ENCODE data around the gene OPALIN.
"Not testable (repeated sequence)": the region's sequence is repeated elsewhere in the genome, so short reads cannot be mapped to it uniquely, and the experiment has no call there.

Gene OPALIN

DNA sequence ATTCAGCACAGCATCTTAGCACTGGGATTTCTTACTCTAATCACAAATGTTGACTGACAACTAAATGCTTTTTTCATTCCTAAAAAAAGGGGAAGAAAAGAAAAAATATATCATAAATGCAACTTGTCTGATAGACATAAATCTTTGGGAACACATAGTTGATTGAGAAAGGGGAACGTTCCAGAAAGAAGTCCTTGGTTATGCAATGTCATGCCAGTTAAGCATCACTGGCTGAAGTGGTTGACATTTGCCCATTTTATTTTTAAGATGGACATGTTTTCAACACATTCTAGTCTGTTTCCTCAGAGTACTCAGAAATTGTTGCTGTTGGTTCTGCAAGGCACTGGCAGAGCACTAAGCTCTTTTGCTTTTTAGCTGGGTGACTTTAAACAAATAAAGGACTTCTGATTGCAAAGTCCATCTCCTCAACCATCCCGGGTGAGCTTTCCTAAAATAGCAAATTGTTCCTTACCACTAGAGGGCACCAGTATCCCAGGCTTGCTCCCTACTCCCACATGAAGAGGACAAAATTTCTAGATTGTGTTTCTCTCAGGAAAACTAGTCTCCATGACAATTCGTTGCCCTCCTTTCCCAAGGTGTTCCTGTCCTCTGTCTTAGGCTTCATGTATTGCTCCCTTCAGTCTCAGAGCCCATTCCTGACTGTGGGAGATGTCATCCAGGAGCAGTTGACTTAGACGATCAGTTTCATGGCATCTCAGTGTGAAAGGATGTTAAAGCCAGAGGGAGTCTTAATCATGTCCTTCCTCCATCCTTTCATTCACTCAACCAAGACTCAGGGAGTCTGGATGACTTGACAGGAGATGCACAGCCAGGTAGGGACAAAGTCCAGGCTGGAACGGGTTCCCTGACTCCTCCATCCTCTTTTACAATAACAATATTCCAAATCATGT is 23.9 kb downstream of the OPALIN start:
- DNase-seq = peak; percentile 28

GRCh38 chr10:96333101-96333500 is 25.7 kb downstream of the OPALIN start:
- DNase-seq = no peak

- DNase-seq = no peak
Observed at GRCh38 chr10:96327462-96327861, 31.3 kb downstream of the OPALIN start.

DNA sequence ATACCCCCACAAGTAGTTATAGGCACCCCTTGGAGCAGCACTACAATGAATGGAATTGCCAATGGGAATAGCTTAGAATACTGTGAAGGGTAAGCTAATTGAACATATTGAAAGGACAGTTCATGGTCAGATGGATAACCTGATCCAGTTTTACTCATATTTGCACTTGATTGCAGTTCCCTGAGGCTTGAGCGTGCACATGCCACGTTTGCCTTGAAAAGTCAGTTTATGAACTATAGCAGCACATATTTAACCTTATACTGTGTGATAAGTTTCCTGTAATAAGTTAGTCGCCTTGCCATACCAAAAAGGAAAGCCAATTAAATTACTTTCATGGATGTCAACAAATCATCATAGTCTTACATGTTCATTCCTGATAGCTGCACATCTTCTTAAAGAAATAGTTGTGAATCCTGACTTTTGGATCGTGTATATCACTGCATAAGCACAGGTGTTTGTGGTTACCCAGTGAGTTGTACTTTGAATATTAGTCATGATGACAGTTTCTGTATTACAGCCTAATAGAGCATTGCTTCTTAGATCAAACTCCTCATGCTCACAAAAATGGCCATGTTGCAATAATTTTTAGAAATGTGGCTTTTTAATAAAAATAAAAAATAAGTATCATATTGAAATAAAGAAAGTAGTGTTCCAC is 33.0 kb downstream of the OPALIN start:
- DNase-seq = peak; percentile 54

GRCh38 chr10:96324447-96324846 is 34.4 kb downstream of the OPALIN start:
- DNase-seq = no peak

DNA sequence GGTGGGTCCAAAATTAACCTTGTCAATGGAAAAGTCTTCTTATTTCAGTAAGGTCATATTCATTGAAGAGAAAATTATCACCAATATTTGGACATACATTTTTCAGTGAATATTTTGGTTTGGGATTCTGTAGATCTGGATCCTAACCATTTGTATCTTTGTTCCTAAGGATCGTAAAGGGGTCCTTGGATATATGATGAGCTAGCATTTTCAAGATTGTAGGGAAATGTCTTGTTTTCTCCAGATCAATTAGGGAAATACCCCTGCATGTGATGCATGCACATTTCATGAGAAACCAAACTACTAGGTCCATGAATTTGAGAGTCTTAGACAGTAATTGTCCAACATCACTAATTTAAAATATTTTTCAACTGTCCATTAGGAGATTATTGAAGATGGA is 36.5 kb downstream of the OPALIN start:
- DNase-seq = no peak

GRCh38 chr10:96321822-96322221 is 37.0 kb downstream of the OPALIN start:
- DNase-seq = no peak

- DNase-seq = no peak
Observed at GRCh38 chr10:96319754-96320474, 38.9 kb downstream of the OPALIN start.

- DNase-seq = no peak
Observed at GRCh38 chr10:96317067-96317833, 41.6 kb downstream of the OPALIN start.

DNA sequence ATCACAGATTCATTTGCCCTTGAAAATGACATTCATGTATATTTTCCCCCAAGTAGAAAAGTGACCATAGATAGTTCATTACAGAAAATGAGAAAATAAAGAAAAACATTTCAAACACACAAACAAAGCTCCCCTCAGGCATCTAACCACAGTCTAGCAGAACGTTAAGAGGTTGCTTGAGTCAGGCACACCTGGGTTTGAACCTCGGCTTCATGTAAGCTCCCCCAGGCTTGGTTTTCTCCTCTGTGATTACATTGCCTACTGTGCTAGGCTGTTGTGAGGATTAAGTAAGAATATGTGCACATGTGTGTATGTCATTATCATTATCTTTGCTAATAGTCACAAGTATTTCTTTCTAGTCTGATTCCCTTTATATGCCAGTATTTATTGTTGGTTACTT is 45.5 kb downstream of the OPALIN start:
- no peak for DNase-seq

GRCh38 chr10:96311180-96311715 is 47.6 kb downstream of the OPALIN start:
- no peak for DNase-seq

- DNase-seq = no peak
Observed at GRCh38 chr10:96310321-96310669, 48.5 kb downstream of the OPALIN start.

DNA sequence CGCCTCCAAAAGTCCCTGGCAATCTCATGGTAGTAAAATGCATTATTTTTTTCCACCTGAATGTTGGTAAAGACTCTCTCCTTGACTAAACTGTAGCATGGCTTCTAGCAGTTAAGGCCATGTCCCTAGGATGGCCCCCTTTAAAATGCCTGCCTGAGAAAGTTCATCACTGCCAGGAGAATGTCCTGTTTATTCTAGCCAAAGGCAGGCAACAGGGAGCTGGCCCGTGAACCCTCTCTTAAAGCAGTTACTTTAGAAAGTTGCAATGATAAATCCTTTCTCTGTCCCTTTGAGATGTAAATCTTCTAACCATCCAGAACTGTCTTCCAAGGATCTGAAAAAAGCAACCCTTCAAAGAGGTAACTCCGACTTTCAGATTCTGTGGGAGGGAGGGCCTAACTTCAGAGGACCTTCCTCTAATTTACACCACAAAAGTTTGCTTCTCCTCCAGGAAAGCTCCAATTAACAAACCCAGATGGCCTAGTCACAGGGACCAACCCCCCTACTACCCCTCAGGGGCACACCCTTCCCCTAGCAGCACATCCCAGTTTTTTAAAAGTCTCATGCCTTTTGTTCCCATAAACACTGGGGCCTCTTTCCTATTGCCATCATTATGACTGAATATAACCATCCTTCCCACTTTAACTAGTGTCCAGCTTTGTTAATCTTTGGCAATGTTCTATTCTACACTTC is 49.0 kb downstream of the OPALIN start:
- no peak for DNase-seq

DNA sequence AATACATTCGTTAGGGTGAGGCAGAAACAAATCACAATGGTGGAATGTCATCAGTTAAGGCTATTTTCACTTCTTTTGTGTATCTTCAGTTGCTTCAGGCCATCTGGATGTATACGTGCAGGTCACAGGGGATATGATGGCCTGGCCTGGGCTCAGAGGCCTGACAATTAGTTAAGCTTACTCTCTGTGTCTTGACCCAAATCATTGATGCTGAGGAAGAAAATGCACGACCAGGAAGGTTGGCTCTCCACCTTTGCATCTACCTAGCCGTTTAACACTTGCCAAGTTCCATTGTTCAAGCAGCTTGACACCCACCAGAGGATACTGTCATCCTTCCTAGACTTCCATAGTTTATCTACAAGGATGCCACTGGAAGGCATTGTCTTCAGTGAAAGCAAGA is 49.9 kb downstream of the OPALIN start:
- not testable (repeated sequence) for DNase-seq

DNA sequence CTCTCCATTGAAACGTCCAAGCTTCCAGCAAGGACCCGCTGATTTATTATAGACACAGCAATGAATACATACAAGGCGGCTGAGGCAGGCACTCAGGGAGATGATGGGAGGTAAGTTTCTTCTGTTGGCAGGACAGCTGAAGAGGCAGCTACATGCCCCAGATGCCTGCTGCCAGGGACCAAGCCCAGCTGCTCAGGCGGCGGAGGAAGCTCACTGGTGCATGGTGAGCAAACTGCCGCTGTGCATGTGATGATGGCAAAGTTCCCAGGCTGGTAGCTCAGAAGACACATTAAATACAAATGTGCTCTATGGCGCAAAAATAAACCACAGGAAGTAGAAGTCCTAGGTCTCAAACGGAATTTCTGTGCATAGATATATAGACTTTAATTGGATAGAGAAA is 52.3 kb downstream of the OPALIN start:
- DNase-seq = no peak

GRCh38 chr10:96305019-96305418 is 53.8 kb downstream of the OPALIN start:
- no peak for DNase-seq

- no peak for DNase-seq
Observed at GRCh38 chr10:96304230-96304629, 54.6 kb downstream of the OPALIN start, which contains the start of gene DNTT. DNTT (plus strand) TSS chr10:96304434; CDS start chr10:96304498, 64 bp downstream.

DNA sequence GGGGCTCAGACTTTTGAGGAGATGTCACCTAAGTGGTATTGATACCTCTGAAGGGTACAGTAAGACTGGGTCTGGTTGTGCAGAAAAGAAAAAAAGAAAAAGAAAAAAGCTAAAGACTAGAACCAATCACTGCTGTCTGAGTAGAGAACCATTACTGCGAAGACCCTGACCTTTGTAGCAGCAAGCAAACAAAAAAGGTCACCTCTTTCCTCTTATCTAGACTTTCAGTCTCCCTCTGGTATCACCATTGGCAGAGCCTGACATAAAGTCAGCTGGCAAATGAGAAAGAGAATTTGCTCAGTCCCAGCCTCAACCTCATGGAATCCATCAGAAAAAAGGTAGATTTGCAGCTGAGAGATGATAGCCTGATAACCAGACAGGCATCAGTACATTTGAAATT is 57.2 kb downstream of the OPALIN start:
- no peak for DNase-seq

- DNase-seq = no peak
Observed at GRCh38 chr10:96299383-96299782, 59.4 kb downstream of the OPALIN start.

DNA sequence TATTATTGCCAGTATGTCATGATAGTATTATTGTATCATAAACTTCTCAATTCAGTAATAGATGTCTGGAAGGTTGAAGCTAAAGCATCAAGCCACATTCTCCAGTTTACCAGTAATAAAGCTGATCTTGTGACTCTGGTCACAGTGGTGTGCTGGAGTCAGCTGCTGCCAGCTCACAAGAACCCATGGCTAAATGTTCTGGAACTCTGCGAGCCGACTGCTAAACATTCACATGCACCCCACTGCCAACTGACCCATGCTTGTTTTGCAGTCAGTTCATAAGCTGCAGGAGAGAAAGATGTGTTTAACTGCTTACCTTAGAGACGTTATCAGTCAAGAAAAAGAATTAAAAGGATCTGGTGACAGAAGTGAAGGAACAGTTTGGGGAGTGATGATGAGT is 60.4 kb downstream of the OPALIN start:
- no peak for DNase-seq

DNA sequence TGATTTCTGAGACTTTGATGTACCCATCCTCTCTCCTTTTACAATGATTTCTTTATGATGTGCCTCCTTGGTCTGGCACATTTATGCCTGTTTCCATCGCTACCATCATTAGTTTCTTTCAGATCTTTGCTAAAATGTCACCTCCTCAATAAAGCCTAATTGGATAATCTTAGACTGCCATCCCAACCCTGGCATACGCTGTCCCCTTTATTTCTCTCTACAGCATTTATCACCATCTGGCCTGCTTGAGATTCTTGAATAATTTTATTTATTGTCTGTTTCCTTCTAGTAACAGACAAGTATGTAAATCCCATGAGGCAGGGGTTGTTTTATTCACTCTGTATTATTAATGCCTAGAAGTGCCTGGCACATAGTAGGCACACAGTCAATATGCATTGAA is 61.3 kb downstream of the OPALIN start:
- DNase-seq = no peak

- no peak for DNase-seq
Observed at GRCh38 chr10:96295475-96295874, 63.3 kb downstream of the OPALIN start.

All from activated CD4-positive, alpha-beta T cell treated with anti-CD3 and anti-CD28 coated beads, Interleukin-2, Interleukin-6, amounts not matched to agents 100 ng/mL and 50 ng/mL, durations not matched to agents 16 hours and 8 hours (primary cell).